GM21423 (cell line): Measurements from ENCODE around the gene BRIP1.
"Not testable (repeated sequence)": the region's sequence is repeated elsewhere in the genome, so short reads cannot be mapped to it uniquely, and the experiment has no call there.

Source experiments
- ATAC-seq: cut with Tn5 transposase; IDR thresholded peaks from one replicate; pipeline ENCODE4 v1.9.1; 2021; ENCODE audit warnings: mild to moderate bottlenecking, moderate library complexity; ENCODE audit not compliant: unreplicated experiment

The BRIP1 gene

DNA sequence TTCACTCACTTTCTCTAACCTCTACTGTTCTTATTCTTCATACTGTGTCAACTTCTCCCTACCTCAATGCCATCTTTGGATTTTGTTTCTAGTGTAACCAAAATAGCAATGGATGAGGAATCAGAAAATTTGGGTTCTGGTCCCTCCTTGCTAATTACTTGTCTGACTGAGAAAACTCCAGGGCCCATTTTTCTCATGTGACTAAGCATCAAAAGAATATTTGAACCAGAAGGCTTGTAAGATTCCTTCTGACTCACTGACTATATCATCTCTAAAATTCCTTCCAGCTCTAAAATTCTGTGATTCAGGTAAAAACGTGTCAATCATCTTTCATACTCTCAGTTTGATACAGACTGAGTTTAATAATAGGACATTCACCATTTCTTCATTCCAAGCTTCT, 57.9 kb downstream of the BRIP1 start:
- ATAC-seq: no peak

GRCh38 chr17:61803796-61804195, 59.5 kb downstream of the BRIP1 start:
- ATAC-seq: no peak

DNA sequence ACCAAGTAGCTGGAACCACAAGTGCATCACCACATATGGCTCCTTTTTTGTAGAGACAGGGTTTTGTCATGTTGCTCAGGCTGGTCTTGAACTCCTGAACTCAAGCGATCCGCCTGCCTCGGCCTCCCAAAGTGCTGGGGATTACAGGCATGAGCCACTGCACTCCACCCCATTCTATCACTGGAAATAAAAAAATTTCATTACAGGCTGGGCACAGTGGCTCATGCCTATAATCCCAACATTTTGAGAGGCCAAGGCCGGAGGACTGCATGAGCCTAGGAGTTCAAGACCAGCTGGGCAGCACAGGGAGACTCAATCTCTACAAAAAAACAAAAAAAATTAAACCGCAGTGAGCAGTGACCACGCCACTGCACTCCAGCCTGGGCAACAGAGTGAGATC, 60.1 kb downstream of the BRIP1 start:
- no peak for ATAC-seq

GRCh38 chr17:61799812-61800484, 63.4 kb downstream of the BRIP1 start:
- ATAC-seq: no peak

GRCh38 chr17:61797283-61797682, 66.0 kb downstream of the BRIP1 start:
- ATAC-seq: no peak

GRCh38 chr17:61795546-61795945, 67.8 kb downstream of the BRIP1 start:
- no peak for ATAC-seq

DNA sequence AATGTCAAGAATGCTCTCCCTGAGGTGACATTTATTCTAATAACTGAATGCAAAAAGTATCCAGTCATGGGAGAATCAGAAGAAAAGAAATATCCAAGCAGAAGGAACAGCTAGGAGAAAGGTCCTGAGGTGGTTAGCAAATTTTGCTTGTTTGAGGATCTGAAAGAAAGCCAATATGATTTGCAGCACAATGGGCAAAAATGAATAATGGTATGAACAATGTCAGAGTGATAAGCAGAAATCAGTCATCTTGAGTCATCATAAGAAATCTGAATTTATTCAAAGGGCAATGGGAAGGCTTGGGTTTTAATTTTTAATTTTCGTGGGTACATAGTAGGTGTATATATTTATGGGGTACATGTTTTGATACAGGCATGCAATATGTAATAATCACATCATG, 68.5 kb downstream of the BRIP1 start:
- ATAC-seq: no peak

DNA sequence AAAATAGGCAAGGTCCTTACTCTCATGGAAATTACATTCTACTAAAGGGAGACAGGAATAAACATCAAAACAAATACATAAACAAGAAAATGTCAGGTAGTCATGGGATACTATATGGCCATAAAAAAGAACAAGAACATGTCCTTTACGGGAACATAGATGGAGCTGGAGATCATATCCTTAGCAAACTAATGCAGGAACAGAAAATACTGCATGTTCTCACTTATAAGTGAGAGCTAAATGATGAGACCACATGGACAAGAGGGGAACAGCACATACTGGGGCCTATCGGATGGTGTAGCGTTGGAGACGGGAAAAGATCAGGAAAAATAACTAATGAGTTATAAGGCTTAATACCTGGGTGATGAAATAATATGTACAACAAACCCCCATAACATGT, 69.1 kb downstream of the BRIP1 start:
- no peak for ATAC-seq

GRCh38 chr17:61793565-61793964, 69.8 kb downstream of the BRIP1 start:
- ATAC-seq: no peak

- no peak for ATAC-seq
These were observed 73.5 kb downstream of the BRIP1 start for GRCh38 chr17:61789872-61790271.

GRCh38 chr17:61786088-61786487, 77.2 kb downstream of the BRIP1 start:
- ATAC-seq: no peak

- ATAC-seq: no peak
These were observed 78.8 kb downstream of the BRIP1 start for GRCh38 chr17:61784510-61784909.

DNA sequence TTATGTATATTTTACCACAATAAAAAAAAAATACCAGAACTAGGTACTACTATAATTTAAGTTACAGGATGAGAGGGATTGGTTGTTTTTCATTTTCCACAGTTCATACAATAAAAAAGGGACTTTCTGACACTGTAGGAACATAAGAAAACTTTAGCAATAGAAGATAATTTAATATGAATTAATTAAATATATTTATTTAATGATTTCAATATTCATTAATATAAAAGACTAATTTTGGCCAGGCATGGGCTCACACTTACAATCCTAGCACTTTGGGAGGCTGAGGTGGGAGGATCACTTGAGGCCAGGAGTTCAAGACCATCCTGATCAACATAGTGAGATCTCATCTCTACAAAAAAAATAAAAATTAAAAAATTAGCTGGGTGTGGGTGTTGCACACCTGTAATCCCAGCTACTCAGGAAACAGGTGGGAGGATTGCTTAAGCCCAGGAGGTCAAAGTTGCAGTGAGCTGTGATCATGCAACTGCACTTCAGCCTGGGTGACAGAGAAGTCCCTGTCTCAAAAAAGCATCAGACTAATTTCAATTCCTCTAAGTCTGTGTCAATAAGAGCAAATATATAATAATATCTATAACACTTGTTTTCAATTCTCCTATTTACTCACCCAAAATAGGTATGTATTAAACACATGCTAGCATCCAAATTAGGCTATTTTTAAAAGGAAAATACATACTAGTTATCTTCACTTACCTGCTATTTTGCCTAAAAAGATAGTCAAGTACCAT, 79.6 kb downstream of the BRIP1 start:
- no peak for ATAC-seq

- ATAC-seq: no peak
These were observed 80.2 kb downstream of the BRIP1 start for GRCh38 chr17:61783120-61783519.

GRCh38 chr17:61782683-61783082, 80.6 kb downstream of the BRIP1 start:
- no peak for ATAC-seq

DNA sequence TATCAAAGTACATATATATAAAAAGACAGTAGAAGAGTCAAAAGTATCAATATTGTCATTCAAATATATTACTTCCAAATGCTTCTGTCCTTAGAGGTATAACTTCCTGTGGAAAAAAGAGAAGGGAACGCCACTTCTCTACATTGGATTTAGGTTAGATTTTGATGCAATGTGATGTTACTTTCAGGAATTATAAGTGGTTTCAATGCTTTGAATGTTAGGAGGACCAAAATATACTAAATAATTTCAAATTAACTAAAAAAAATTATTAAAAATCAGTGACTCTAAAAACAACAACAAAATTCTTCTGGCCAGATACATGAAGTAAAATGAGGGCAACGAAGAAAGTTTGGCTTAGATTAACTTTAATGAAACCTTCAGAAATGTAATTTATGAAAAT, 88.0 kb downstream of the BRIP1 start:
- ATAC-seq: no peak

GRCh38 chr17:61774724-61775123, 88.6 kb downstream of the BRIP1 start:
- ATAC-seq: no peak

DNA sequence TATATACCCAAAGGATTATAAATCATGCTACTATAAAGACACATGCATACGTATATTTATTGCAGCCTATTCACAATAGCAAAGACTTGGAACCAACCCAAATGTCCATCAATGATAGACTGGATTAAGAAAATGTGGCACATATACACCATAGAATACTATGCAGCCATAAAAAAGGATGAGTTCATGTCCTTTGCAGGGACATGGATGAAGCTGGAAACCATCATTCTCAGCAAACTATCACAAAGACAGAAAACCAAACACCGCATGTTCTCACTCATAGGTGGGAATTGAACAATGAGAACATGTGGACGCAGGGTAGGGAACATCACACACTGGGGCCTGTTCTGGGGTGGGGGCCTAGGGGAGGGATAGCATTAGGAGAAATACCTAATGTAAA, 89.2 kb downstream of the BRIP1 start:
- not testable (repeated sequence) for ATAC-seq

- ATAC-seq: no peak
These were observed 92.4 kb downstream of the BRIP1 start for GRCh38 chr17:61770752-61771533.

- no peak for ATAC-seq
These were observed 93.3 kb downstream of the BRIP1 start for GRCh38 chr17:61770043-61770442.

DNA sequence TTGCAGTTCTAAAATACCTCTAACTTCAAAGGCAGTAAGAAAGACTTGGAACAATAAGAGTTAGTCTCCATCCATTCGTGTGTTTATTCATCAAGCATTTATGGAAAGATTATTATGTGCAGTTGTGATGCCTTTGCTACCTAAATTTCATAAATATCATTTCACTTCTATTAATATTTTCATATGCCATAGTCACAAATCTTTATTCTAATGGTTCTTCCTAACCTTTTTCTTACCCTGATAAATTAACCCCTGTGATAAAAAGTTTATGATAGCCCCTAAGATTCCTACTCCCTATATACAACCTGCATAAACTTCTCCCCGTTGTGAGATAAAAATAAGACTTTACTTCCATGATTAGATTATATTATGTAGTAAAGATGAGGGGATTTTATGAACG, 94.9 kb downstream of the BRIP1 start:
- no peak for ATAC-seq

GRCh38 chr17:61766520-61766919, 96.8 kb downstream of the BRIP1 start:
- no peak for ATAC-seq
